Activated naive CD8-positive, alpha-beta T cell treated with anti-CD3 and anti-CD28 coated beads, Interleukin-2, amount 50 U/mL, for 16 hours (primary cell): ENCODE measurements around the gene CMC2.

Source experiments
- DNase-seq: peaks from one replicate; pipeline ENCODE4 v3.0.0-alpha.2; 2020; ENCODE audit warnings: low read depth, low spot score

Gene CMC2

GRCh38 chr16:80932708-80933095 is 74.0 kb downstream of the CMC2 start:
- DNase-seq = no peak

- DNase-seq = no peak
These were observed 74.6 kb downstream of the CMC2 start for GRCh38 chr16:80931801-80932707.

GRCh38 chr16:80924372-80924978 is 82.2 kb downstream of the CMC2 start:
- no peak for DNase-seq

- no peak for DNase-seq
These were observed 83.3 kb downstream of the CMC2 start for GRCh38 chr16:80923356-80923755.
